T-helper 2 cell treated with Interferon-gamma antibody and Interleukin-4, amounts not matched to agents 5 μg/mL and 100 μg/mL, for 36 hours (primary cell): Measurements from ENCODE around the gene GPR89A.
"Not testable (repeated sequence)": the region's sequence is repeated elsewhere in the genome, so short reads cannot be mapped to it uniquely, and the experiment has no call there.

Source experiments
- DNase-seq: peaks from one replicate; pipeline ENCODE4 v3.0.0; 2021; ENCODE audit warnings: low spot score
- H3K27ac Mint-ChIP-seq: one replicate; pipeline ENCODE4 v1.8.0; 2021; ENCODE audit warnings: mild to moderate bottlenecking, mixed read lengths
- H3K27me3 Mint-ChIP-seq: one replicate; pipeline ENCODE4 v1.8.0; 2021; ENCODE audit warnings: low read depth, mixed read lengths
- H3K36me3 Mint-ChIP-seq: one replicate; pipeline ENCODE4 v1.8.0; 2021; ENCODE audit warnings: low read depth, mixed read lengths
- H3K4me1 Mint-ChIP-seq: one replicate; pipeline ENCODE4 v1.8.0; 2021; ENCODE audit warnings: low read depth, mixed read lengths
- H3K4me3 Mint-ChIP-seq: one replicate; pipeline ENCODE4 v1.8.0; 2022; ENCODE audit warnings: mild to moderate bottlenecking, moderate library complexity, mixed read lengths
- H3K9me3 Mint-ChIP-seq: one replicate; pipeline ENCODE4 v1.8.0; 2021; ENCODE audit warnings: mixed read lengths

Gene GPR89A

DNA sequence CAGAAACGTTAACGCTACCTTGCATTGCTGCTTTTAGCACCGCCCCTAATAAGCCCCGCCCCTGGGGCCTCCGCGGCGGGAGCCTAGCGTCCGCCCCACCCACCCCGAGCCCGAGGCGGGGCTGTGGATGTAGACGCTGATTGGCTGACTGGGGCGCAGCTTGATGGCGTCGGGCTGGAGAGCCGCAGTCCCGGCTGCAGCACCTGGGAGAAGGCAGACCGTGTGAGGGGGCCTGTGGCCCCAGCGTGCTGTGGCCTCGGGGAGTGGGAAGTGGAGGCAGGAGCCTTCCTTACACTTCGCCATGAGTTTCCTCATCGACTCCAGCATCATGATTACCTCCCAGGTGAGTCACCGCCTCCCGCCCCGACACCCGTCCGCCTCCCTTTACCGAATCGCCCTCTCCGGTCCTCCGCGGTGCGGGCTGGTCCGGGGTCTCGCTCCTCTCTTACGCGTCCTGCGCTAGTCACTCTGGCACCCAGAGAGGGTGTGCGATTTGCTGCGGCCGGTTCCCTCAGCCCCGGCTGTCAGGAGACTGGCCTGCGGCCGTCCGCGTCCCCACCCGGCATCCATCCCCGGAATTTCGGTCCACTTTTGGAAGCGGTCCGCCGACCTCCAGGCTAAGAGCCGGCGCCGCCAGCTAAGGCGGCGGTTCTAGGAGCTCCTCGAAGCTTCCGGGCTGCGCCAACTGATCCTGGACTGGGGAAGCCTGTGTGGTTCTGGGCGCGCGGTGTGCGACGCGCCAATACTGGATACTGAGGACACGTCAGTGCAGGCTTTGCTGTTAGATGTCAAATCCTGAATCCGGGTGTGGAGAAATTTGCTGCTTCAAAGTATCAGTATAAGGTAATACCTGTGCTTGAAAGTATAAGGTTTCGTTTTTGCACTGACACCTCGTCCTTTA is at the start of gene GPR89A:
Gene GPR89A, plus strand, starts transcription at position 156 of the 901 bp plus-strand sequence. Its CDS starts 146 bp downstream, at position 302.
- H3K9me3 Mint-ChIP-seq, H3K4me1 Mint-ChIP-seq, H3K27me3 Mint-ChIP-seq, H3K36me3 Mint-ChIP-seq: not testable (repeated sequence)
- peak; percentile 94 for DNase-seq
- Mint-ChIP-seq H3K27ac (peak within 1 kb of the TSS; percentile 90), H3K4me3 (peak within 1 kb of the TSS; percentile 85)

- H3K4me3 Mint-ChIP-seq, H3K4me1 Mint-ChIP-seq, DNase-seq, H3K27me3 Mint-ChIP-seq, H3K9me3 Mint-ChIP-seq, H3K36me3 Mint-ChIP-seq, H3K27ac Mint-ChIP-seq: not testable (repeated sequence)
These were observed 21.0 kb upstream of the GPR89A start for GRCh38 chr1:145586820-145587219.

- not testable (repeated sequence) for H3K27me3 Mint-ChIP-seq, H3K4me3 Mint-ChIP-seq, H3K36me3 Mint-ChIP-seq, H3K27ac Mint-ChIP-seq, H3K9me3 Mint-ChIP-seq
- DNase-seq: peak; percentile 40
- H3K4me1 Mint-ChIP-seq: peaks cover 14% of the 10 kb centered on the region
These were observed 17.0 kb upstream of the GPR89A start for GRCh38 chr1:145590806-145591205.

DNA sequence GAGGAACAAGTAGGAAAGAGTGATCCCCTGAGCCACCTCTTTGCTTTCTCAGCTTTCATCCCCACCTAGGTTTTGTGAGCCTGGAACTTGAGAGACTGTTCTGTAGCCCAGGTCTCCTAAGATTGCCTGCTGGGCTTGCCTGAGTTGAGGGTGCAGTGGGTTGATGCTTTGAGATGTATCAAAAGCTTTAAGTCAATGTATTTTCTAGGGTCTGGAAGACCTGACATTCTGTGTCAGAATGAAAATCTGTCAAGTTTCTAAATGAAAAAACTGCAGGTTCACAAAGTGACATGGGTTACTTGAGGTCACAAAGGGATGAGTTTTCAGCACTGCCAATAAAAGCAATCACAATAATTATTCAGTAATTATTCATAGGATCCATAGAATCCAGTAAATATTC is 15.4 kb upstream of the GPR89A start:
- not testable (repeated sequence) for H3K4me3 Mint-ChIP-seq

GRCh38 chr1:145595421-145595820 is 12.4 kb upstream of the GPR89A start:
- not testable (repeated sequence) for H3K27ac Mint-ChIP-seq, H3K4me3 Mint-ChIP-seq, DNase-seq, H3K36me3 Mint-ChIP-seq, H3K9me3 Mint-ChIP-seq
- H3K27me3 Mint-ChIP-seq: peaks cover 20% of the 10 kb centered on the region
- peaks cover 14% of the 10 kb centered on the region for H3K4me1 Mint-ChIP-seq

More for the DNA sequence above, 15.4 kb upstream of the GPR89A start:
- H3K9me3 Mint-ChIP-seq, H3K27me3 Mint-ChIP-seq, H3K36me3 Mint-ChIP-seq, DNase-seq, H3K27ac Mint-ChIP-seq: not testable (repeated sequence)
- peaks cover 14% of the 10 kb centered on the region for H3K4me1 Mint-ChIP-seq

GRCh38 chr1:145596236-145596635 is 11.6 kb upstream of the GPR89A start:
- H3K4me3 Mint-ChIP-seq, H3K36me3 Mint-ChIP-seq, H3K27ac Mint-ChIP-seq, DNase-seq, H3K9me3 Mint-ChIP-seq: not testable (repeated sequence)
- Mint-ChIP-seq H3K4me1 (peaks cover 12% of the 10 kb centered on the region), H3K27me3 (peaks cover 20% of the 10 kb centered on the region)

GRCh38 chr1:145599426-145599825 is 8.4 kb upstream of the GPR89A start:
- not testable (repeated sequence) for H3K27ac Mint-ChIP-seq, H3K4me3 Mint-ChIP-seq, H3K36me3 Mint-ChIP-seq, DNase-seq, H3K4me1 Mint-ChIP-seq, H3K9me3 Mint-ChIP-seq
- H3K27me3 Mint-ChIP-seq: peaks cover 20% of the 10 kb centered on the region

- no peaks in the 10 kb centered on the region for H3K4me1 Mint-ChIP-seq
- H3K27me3 Mint-ChIP-seq: peaks cover 15% of the 10 kb centered on the region
- H3K4me3 Mint-ChIP-seq: no peak overlapping the region
- DNase-seq: no peak
- no peak overlapping the region for H3K27ac Mint-ChIP-seq
- H3K9me3 Mint-ChIP-seq: no peaks in the 10 kb centered on the region
- no peaks in the 10 kb centered on the region for H3K36me3 Mint-ChIP-seq
These were observed 6.2 kb upstream of the GPR89A start for GRCh38 chr1:145601593-145601992.

DNA sequence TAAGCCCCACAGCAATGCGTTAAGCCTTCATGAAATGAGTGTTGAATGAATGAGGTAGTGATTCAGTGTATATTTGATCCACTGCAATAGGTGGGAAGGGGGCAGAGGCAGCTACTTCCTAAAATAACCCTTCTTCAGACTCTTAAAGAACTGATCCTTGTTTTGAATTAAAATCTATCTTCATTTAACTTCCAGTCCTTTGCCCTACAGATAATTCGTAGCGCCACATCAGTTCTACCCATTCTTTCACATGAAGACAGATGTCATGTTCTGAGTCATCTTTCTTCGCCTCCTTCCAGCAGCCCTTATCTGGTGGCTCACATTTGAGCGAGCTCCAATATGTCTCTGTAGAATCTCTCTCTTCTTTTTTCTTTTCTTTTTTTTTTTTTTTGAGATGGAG is 948 bp upstream of the GPR89A start:
- H3K27ac Mint-ChIP-seq, H3K9me3 Mint-ChIP-seq, DNase-seq, H3K27me3 Mint-ChIP-seq, H3K4me3 Mint-ChIP-seq, H3K4me1 Mint-ChIP-seq, H3K36me3 Mint-ChIP-seq: not testable (repeated sequence)

GRCh38 chr1:145607289-145607688 is 499 bp upstream of the GPR89A start:
- DNase-seq, H3K9me3 Mint-ChIP-seq, H3K4me3 Mint-ChIP-seq, H3K27ac Mint-ChIP-seq, H3K36me3 Mint-ChIP-seq, H3K4me1 Mint-ChIP-seq, H3K27me3 Mint-ChIP-seq: not testable (repeated sequence)

DNA sequence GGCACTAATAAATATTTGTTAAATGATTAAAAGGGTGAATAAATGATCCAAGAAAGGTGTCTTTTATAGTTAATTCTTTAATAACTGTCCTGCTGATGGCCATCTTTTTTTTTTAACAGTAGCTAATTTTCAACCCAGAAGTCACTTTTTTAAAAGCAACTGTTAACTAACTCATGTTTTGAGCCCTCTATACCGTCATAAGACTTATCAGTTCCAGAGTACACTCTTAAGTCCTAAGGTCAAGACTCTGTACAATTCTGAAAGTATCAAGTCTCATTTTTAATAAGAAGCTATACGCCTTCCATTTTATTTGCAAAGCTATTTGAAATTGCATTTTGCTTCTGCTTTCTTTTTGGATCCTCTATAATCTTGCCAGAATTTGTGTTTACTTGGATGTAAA is 3.0 kb downstream of the GPR89A start:
- H3K4me1 Mint-ChIP-seq, H3K27ac Mint-ChIP-seq, DNase-seq, H3K4me3 Mint-ChIP-seq, H3K9me3 Mint-ChIP-seq, H3K36me3 Mint-ChIP-seq, H3K27me3 Mint-ChIP-seq: not testable (repeated sequence)

GRCh38 chr1:145620073-145620472 is 12.3 kb downstream of the GPR89A start:
- DNase-seq, H3K4me1 Mint-ChIP-seq, H3K27me3 Mint-ChIP-seq, H3K4me3 Mint-ChIP-seq, H3K36me3 Mint-ChIP-seq, H3K27ac Mint-ChIP-seq, H3K9me3 Mint-ChIP-seq: not testable (repeated sequence)

GRCh38 chr1:145622177-145622576 is 14.4 kb downstream of the GPR89A start:
- not testable (repeated sequence) for H3K9me3 Mint-ChIP-seq, DNase-seq, H3K4me1 Mint-ChIP-seq, H3K4me3 Mint-ChIP-seq, H3K27ac Mint-ChIP-seq, H3K36me3 Mint-ChIP-seq, H3K27me3 Mint-ChIP-seq

DNA sequence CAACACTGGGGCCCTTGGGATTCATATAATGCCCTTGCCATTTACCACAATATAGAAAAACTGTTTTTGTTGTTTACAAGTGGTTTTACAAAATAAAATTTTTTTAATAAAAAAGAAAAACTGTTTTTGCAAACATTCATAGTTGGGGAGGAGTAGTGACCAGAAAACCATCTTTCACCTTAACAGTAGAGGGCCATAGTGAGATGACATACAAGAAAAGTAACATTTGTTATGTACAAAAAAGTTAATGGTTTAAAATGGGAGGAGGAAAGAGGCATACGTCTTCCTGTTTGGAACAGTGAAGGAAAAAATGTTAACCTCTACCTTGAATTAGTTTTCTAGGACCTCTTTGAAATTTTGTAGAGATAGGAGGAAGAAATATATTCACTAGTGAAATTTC is 28.4 kb downstream of the GPR89A start:
- DNase-seq, H3K4me3 Mint-ChIP-seq, H3K27ac Mint-ChIP-seq, H3K9me3 Mint-ChIP-seq, H3K4me1 Mint-ChIP-seq, H3K27me3 Mint-ChIP-seq, H3K36me3 Mint-ChIP-seq: not testable (repeated sequence)

GRCh38 chr1:145641886-145642285 is 34.1 kb downstream of the GPR89A start:
- H3K9me3 Mint-ChIP-seq, H3K4me3 Mint-ChIP-seq, DNase-seq, H3K4me1 Mint-ChIP-seq, H3K27ac Mint-ChIP-seq, H3K36me3 Mint-ChIP-seq, H3K27me3 Mint-ChIP-seq: not testable (repeated sequence)
